DLD1 (cell line): ENCODE measurements around the gene GREM2.

Source experiments
- in situ Hi-C: cut with HindIII; loops from 2 replicates; pipeline ENCODE4 v1.10.0; 2017; ENCODE audit warnings: low sequenced_read_pairs

GREM2 gene

DNA sequence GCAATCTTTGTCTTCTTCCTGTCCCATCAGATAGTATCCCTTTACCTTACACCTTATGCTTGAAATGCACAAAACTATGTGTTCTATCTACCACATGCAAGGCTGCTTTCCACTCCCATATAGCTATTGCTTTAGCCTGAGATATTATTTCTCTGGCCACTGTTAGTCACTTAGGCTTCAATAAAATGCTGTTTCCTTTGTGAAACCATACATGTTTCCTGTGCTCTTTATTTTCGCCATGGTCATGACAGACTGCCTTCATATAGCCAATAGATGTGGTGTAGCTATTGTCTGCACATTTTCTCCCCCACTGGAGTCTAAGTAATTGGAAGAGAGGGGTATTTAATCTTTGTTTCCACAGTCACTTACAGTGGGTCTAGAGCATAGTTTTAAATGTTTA, 108.4 kb downstream of the GREM2 start:
- in situ Hi-C loops = no loop called here

DNA sequence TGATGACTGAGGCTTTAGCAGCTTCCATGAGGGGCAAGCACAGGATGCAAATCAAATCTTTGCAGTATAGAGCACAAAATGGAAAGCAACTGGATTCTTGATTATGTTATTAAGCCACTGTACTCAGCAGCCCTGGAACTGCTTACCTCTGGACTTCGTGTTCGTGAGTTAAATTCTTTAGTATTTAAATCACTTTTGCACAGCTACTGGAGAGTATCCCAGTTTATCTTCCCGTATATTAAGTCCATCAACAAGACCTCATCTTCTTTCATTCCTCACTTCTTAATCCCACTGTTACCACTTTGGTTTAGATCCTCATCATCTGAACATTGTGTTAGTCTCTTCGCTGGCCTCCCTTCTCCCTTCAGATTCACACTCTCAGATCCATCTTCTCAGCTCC, 108.9 kb downstream of the GREM2 start:
- in situ Hi-C loops = no loop called here

DNA sequence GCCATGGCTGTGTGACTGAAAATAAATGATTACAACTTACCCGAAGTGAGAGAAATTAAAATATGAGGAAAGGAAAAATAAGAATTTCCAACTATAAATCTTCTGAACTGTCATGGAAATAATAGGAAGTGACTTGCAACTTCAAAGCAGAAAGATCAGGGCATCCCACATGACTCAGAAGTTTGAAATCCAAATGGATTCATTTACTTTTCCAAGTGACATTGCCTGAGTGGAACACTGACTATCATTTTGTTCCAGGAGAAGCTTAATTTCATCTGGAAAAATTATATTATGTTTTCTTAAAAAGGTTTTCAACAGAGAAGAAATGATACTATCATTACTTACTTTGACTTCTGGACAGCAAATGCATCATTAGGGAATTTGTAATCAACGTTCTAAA, 110.8 kb downstream of the GREM2 start:
- in situ Hi-C loops = no loop called here

- in situ Hi-C loops = no loop called here
Measured at GRCh38 chr1:240500647-240501046, 111.3 kb downstream of the GREM2 start.

GRCh38 chr1:240499012-240499411, 112.9 kb downstream of the GREM2 start:
- in situ Hi-C loops = no loop called here

DNA sequence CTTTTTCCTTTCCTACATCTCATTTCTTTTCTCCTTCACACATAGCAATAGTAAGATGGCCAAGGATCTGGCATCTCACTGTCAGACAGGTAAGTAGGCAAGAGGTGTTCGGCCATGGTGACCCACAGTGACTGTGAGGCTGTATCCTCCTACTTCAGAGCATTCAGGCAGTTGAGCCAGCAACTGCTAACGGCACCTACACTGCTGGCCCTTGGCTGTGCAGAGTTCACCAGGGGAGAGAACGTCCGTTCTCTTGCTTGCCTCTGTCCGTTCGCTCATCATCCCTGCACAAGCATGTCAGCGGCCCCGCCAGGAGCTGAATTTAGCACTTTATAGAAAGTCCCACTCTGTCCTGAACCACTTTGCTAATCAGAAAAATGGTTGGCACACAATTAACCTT, 113.6 kb downstream of the GREM2 start:
- in situ Hi-C loops = no loop called here

DNA sequence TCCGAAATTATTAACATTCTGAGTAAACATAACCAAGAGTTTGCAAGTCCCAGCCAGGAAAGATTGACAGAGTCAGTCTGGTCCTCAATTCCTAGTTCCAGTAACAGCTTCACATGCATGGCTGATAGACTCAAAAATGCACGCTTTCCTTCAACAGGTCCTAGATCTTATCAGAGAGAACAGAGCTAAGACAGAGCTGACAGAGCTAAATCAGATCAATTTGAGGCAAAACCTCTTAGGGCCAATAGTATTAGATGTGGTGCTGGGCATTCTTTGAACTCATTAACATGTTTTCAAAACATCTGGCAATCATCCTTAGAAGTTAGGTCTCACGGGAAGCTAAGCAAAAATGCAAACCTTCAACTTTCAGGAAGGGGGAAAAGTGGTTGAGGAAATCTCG, 114.0 kb downstream of the GREM2 start:
- in situ Hi-C loops = no loop called here

DNA sequence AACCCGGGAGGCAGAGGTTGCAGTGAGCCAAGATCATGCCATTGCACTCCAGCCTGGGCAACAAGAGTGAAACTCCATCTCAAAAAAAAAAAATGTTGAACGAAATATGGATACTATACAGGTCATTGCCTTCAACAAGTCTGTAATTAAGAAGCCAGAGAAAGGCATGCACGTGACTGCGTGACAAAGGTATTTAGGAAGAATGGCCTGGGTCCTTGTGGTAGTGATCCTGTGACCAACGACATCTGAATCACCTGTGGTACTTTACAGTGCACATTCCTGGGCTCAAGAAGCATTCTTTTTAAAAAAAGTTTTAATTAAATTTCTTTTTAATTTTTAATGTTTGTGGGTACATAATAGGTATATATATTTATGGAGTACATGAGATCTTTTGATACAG, 115.0 kb downstream of the GREM2 start:
- in situ Hi-C loops = no loop called here

- in situ Hi-C loops = no loop called here
Measured at GRCh38 chr1:240496356-240496755, 115.6 kb downstream of the GREM2 start.

- in situ Hi-C loops = no loop called here
Measured at GRCh38 chr1:240495601-240496000, 116.4 kb downstream of the GREM2 start.

DNA sequence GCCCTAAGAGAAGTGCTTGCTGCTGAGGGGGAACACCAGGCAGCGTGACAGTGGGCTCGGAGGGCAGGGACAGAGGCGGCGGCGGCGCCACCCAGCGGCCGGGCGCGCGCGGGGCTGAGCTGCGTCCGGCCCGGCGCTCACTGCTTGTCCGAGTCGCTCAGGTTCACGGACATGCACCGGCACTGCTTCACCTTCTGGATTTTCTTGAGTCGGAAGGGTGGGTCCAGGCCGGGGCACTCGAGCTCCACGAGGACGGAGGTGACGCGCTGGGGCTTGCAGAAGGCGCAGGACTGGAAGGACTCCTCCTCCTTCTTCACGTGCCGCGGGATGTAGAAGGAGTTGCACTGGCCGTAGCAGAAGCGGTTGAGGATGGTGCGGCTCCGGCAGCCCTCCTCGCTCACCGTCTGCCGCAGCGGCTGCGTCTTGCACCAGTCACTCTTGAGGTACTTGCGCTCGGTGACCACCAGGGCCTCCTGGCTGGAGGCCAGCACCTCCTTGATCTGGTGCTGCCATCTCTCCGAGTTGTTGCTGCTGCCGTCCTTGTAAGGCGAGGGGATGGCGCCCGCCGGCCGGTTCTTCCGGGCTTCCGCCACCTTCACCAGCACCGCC, 119.0 kb downstream of the GREM2 start:
- in situ Hi-C loops = no loop called here

GRCh38 chr1:240491796-240492195, 120.2 kb downstream of the GREM2 start:
- in situ Hi-C loops = no loop called here

DNA sequence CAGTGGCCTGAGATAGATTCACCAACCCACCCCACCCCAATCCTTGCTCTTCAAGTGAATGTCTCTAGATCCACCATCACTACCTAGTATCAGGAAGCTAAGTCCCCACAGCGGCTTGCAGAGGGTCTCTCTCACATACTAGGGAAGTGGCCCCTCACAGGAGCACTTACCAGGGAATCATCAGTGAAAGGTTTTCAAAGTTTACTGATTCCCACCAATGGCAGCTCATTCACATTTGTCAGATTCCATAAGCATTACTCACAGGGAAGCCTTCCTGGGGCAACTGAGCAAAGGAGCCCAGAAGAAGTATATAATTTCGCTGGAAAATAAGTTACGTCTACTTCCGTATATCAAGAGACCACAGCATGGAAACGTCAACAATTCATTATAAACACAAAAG, 120.8 kb downstream of the GREM2 start:
- in situ Hi-C loops = no loop called here

DNA sequence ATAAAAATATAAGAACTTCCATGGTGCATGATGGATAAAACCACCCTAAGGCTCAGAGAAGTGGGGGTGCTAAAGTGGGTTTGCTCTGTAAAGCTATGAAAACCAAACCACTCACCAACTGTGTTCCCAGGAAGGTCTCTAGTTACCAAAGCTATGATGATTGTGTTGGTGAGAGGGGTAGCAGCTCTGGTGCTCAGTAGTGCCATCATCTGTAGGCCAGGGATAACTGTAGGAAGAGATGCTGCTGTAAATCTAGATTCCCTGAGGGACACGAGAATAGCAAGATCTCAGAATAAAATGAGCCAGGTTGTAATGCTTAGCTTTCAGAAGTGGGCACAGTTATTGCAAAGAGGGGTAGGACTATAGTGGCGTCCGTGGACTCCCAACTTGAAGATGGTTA, 124.5 kb downstream of the GREM2 start:
- in situ Hi-C loops = no loop called here

GRCh38 chr1:240486611-240487010, 125.3 kb downstream of the GREM2 start:
- in situ Hi-C loops = no loop called here

- in situ Hi-C loops = no loop called here
Measured at GRCh38 chr1:240484804-240485443, 127.0 kb downstream of the GREM2 start.

GRCh38 chr1:240478536-240478935, 133.4 kb downstream of the GREM2 start:
- in situ Hi-C loops = no loop called here

- in situ Hi-C loops = no loop called here
Measured at GRCh38 chr1:240475832-240476231, 136.1 kb downstream of the GREM2 start.

DNA sequence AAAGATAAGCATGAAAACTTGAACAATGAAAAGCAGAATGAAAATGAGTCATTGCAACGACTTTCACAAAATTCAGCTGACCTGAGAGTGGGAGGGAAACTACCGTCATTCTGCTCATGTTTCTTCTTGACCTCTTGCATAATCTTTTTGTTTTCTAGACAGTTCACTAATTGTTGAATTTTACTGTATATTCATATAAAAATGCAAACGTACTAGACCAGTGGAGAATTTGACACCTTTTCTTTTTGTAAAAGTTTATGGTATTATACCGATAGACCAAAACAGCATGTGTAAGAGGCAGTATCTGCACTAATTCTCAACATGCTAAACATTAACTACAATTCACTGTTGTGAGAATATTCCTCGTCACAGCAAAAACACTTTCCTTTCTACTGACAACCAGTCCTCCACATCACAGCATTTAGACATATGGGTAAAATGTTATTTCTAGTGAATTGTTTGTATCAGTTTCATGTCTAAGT, 137.8 kb downstream of the GREM2 start:
- in situ Hi-C loops = no loop called here

DNA sequence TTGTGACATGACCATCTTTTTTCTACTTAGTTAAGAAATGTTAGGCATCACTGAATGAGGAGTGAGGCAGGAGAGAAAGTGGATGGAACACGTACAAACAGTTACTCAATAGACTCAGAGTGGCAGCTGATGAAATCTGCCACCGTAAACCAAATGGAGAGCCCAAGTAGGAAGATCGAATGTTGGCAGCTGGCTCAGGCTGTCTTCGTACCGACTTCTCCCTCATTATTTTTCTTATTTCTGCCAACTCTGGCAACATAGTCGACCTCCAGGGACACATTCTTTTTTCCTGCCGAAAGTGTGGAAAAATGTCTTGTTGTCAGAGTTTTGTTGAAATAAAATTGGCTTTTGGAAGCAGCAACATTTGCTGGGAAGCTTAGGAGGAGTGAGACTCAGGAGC, 143.3 kb downstream of the GREM2 start:
- in situ Hi-C loops = no loop called here

DNA sequence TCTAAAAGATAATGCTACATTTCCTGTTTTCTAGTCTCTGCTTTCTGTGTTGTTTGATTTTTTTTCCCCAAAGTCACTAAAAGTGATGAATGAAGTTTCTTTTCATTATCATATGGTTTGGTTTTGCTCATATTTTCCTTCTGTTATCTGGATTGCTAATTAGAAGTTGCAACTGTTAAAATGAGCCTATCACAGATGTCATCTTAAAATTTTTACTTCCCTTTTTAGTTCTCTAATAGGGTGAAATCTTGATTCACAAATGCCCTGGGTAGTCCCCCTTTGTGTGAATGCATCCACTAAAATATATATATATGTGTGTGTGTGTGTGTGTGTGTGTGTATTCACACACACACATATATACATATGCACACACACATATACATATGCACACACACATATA, 144.1 kb downstream of the GREM2 start:
- in situ Hi-C loops = no loop called here

DNA sequence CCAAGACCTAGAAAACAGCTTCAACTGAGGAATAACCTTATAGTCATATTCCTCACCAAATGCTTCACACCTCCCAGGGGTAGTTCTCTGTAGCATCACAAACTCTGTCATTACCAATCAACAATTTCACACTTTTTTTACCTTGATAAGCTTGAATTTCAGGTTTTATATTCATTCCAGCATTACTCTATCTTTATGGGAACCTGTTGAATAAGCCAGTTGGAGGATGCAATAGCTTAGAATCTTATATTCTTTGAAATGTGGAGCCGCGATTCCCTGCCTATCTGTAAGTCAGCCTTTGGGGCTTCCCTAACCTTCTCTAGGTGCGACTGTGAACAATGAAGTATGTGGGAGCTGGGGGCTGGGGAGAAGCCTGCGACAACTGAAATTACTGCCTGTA, 145.4 kb downstream of the GREM2 start:
- in situ Hi-C loops = no loop called here

DNA sequence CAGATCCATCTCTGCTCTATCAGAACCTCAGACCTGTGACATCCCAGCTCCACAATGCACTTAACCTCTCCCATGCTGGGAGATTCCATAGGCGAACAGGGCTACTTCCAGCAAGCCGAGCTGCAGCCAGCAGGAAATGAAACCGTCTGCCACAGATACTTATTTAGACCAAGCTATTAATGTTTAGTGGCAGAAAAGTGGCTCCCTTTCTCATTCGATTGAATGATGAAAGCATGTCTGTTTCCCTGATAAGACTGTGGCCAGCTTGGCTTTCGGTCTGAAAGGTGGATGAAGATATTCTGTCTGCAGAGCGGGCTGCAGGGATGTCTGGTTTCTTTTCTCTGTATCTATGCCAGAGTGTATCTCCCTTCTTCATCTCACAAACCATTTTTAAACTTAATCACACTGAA, 146.4 kb downstream of the GREM2 start:
- in situ Hi-C loops = no loop called here
